HL-60 (cell line): ENCODE data around the gene TCF15.
"Not testable (repeated sequence)": the region's sequence is repeated elsewhere in the genome, so short reads cannot be mapped to it uniquely, and the experiment has no call there.

Experiments used
- DNase-seq, 2 experiments: peaks; one replicate each; pipeline ENCODE4 v3.0.0-alpha.2; 2010 to 2020; ENCODE audit warnings: low read depth in 1 of 2, low spot score in 1 of 2
- H3K27ac ChIP-seq: fragments of 250-450 bp; sonication (Bioruptor Pico); replicated peaks from 2 replicates; pipeline ENCODE4 v1.5.1; 2020; ENCODE audit warnings: mild to moderate bottlenecking, moderate library complexity
- H3K27me3 ChIP-seq: fragments of 250-450 bp; sonication (Bioruptor Pico); 2 replicates; pipeline ENCODE4 v1.5.1; 2021; ENCODE audit warnings: mild to moderate bottlenecking, moderate library complexity; ENCODE audit not compliant: insufficient read depth, poor library complexity, severe bottlenecking
- H3K4me3 ChIP-seq: replicated peaks from 2 replicates; pipeline ENCODE4 v1.5.1; 2011; ENCODE audit warnings: mild to moderate bottlenecking, control low read depth, low read length; ENCODE audit not compliant: insufficient read depth
- GABPA ChIP-seq: IDR thresholded peaks from 2 replicates; pipeline ENCODE4 v1.6.1; 2012; ENCODE audit warnings: low read depth
- POLR2AphosphoS5 ChIP-seq: IDR thresholded peaks from 2 replicates; pipeline ENCODE4 v1.6.1; 2012; ENCODE audit warnings: low read depth
- SPI1 ChIP-seq: IDR thresholded peaks from 2 replicates; pipeline ENCODE4 v1.6.1; 2012; ENCODE audit warnings: low read depth, mild to moderate bottlenecking, borderline replicate concordance
- TF ChIP-seq, protein P1 (sequence below): IDR thresholded peaks from 2 replicates; pipeline ENCODE4 v1.6.1; 2012; ENCODE audit warnings: low read depth; ENCODE audit not compliant: insufficient replicate concordance
- TF ChIP-seq, protein P2 (sequence below): IDR thresholded peaks from one replicate; pipeline ENCODE4 v1.5.1; 2011; ENCODE audit warnings: low read length, control low read depth, inconsistent platforms; ENCODE audit not compliant: insufficient read depth

TCF15 gene

DNA sequence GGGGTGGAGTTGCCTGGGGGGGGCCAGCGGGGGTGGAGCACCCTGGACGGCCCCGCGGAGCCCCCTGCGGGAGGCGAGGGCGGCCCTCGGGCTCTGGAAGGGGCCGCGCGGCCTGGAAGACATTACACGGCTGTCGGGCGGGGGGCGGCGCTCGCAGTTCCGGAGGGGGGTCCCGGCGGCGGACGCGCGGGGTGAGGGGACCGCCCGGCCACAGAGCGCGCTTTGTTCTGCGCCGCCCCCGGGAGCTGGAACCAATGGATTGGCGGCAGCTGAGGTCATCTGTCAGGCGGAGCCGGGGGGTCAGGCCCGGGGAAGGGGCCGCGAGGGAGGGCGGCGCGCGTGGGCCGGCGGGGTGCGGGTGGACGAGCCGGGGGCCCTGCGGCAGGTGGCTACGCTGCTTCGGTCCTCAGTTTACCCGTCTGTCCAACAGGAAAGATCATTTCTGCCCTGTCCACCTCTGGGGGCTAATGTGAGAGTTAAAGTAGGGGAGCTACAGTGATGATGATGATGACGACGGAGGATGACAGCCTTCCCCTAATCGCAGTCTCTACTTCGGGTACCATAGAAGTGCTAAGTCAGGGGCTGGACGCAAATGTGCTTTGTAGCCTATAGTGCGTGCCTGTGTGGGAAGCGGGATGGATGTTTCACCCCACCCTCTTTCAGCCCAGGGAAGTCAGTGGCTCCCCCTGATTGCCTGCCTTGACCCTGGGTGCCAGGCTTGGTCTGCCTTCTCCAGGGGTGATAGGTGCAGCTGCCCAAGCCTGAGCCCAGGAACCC, 32.5 kb upstream of the TCF15 start:
- DNase-seq = no peak
- TF ChIP-seq GABPA (no peak), SPI1 (no peak), POLR2AphosphoS5 (no peak)
- TF ChIP-seq, protein P1, sequence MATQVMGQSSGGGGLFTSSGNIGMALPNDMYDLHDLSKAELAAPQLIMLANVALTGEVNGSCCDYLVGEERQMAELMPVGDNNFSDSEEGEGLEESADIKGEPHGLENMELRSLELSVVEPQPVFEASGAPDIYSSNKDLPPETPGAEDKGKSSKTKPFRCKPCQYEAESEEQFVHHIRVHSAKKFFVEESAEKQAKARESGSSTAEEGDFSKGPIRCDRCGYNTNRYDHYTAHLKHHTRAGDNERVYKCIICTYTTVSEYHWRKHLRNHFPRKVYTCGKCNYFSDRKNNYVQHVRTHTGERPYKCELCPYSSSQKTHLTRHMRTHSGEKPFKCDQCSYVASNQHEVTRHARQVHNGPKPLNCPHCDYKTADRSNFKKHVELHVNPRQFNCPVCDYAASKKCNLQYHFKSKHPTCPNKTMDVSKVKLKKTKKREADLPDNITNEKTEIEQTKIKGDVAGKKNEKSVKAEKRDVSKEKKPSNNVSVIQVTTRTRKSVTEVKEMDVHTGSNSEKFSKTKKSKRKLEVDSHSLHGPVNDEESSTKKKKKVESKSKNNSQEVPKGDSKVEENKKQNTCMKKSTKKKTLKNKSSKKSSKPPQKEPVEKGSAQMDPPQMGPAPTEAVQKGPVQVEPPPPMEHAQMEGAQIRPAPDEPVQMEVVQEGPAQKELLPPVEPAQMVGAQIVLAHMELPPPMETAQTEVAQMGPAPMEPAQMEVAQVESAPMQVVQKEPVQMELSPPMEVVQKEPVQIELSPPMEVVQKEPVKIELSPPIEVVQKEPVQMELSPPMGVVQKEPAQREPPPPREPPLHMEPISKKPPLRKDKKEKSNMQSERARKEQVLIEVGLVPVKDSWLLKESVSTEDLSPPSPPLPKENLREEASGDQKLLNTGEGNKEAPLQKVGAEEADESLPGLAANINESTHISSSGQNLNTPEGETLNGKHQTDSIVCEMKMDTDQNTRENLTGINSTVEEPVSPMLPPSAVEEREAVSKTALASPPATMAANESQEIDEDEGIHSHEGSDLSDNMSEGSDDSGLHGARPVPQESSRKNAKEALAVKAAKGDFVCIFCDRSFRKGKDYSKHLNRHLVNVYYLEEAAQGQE = no peak
- TF ChIP-seq, protein P2, sequence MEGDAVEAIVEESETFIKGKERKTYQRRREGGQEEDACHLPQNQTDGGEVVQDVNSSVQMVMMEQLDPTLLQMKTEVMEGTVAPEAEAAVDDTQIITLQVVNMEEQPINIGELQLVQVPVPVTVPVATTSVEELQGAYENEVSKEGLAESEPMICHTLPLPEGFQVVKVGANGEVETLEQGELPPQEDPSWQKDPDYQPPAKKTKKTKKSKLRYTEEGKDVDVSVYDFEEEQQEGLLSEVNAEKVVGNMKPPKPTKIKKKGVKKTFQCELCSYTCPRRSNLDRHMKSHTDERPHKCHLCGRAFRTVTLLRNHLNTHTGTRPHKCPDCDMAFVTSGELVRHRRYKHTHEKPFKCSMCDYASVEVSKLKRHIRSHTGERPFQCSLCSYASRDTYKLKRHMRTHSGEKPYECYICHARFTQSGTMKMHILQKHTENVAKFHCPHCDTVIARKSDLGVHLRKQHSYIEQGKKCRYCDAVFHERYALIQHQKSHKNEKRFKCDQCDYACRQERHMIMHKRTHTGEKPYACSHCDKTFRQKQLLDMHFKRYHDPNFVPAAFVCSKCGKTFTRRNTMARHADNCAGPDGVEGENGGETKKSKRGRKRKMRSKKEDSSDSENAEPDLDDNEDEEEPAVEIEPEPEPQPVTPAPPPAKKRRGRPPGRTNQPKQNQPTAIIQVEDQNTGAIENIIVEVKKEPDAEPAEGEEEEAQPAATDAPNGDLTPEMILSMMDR = no peak
- Histone ChIP-seq H3K27me3 (peaks cover 4% of the 10 kb centered on the region), H3K4me3 (no peak overlapping the region), H3K27ac (no peak overlapping the region)

DNA sequence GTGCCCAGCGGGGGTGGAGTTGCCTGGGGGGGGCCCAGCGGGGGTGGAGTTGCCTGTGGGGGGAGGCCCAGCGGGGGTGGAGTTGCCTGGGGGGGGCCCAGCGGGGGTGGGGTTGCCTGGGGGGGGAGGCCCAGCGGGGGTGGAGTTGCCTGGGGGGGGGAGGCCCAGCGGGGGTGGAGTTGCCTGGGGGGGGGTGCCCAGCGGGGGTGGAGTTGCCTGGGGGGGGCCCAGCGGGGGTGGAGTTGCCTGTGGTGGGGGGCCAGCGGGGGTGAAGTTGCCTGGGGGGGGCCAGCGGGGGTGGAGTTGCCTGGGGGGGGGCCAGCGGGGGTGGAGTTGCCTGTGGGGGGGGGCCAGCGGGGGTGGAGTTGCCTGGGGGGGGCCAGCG, 31.9 kb upstream of the TCF15 start:
- not testable (repeated sequence) for H3K4me3 ChIP-seq, H3K27ac ChIP-seq, H3K27me3 ChIP-seq, DNase-seq

DNA sequence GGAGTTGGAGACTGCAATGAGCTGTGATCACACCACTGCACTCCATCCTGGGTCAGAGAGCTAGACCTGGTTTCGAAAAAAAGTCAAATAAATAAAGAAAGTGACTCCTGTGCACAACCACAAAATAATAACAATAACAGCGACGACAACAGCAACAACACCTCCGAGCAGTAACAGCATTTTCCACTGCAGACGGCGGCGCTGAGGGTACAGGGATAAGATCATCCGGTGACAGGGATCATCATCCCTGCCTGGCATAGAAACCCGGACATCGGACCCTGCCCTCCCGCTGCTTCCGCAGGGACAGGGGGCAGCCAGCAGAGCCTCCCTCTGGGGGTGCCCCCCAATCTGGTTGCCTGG, 31.4 kb upstream of the TCF15 start:
- TF ChIP-seq POLR2AphosphoS5 (no peak), GABPA (no peak), SPI1 (no peak)
- TF ChIP-seq, protein P2 = no peak
- TF ChIP-seq, protein P1 = no peak
- H3K27ac ChIP-seq = no peak overlapping the region
- no peak overlapping the region for H3K4me3 ChIP-seq
- H3K27me3 ChIP-seq = peaks cover 11% of the 10 kb centered on the region
- DNase-seq = no peak

DNA sequence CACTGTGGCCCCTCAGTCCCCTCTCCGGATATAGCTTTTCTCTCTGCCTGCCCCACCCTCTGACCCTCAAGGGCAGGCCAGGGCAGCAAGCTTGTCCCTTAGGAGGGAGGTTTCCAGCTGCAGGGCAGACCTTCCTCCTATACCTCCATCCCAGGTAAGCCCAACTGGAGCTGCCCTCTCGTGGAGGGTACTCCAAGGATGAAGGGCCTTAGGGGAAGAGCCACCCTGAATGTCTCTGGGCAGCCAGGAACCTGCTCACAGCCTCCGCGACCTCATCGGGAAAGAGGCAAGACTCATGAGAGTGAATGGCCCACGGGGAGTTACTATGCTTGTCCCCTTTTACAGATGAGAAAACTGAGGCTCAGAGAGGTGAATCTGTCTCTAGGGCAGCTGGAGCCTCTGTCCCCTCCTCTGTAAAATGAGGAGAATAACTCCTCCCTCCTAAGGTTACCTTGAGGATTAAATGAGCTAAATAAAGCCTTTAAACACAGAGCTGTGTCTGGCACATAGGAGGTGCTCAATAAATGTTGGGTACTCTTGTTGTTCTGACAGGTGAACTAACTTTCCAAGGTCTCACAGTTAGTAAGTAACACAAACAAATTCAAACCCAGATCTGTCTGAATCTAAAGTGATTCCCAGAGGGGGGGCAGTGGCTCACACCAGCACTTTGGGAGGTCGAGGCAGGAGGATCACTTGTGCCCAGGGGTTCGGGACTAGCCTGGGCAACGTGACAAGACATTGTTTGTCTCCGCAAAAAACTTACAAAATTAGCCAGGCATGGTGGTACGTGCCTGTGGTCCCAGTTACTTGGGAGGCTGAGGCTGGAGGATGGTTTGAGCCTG, 30.8 kb upstream of the TCF15 start:
- Histone ChIP-seq H3K27me3 (peaks cover 11% of the 10 kb centered on the region), H3K4me3 (no peak overlapping the region), H3K27ac (no peak overlapping the region)
- TF ChIP-seq SPI1 (no peak), POLR2AphosphoS5 (no peak), GABPA (no peak)
- TF ChIP-seq, protein P2 = no peak
- TF ChIP-seq, protein P1 = no peak
- no peak for DNase-seq
